ENCODE results near the gene BLCAP. TPM values are rescaled to one million over a fixed set of nuclear protein-coding genes. Genes with fewer than 3 reads are reported as not detected.

BLCAP gene
- total and polyA plus RNA-seq, 4 donors: 12.6 to 72.0 (median 49.2) TPM

DNA sequence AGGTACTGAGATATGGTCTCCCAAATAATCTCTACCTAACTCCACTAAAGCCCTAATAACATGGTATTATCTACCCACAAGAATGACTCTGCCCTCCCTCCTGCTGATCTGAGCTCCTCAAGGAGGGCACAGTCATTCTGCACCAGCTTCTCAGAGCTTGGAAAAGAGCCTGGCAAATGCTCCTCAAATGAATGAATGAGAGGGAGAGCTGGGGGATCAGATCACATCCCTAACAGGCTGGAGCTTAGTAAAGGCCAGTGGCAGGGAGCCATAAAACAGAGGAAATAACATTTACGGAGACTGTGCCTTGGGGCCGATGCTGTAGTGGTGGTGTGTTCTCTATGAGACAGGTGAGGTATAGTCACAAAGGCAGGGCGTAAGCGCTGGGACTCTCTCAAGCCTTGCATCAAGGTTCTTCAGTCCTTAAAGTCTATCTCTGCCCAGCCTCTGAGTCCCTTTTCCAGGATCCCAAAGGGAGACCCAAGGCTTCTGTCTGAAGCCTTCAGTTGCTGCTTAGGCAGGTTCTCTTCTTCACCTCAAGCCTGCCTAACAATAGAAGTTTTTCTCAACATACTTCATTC lies 13.8 kb downstream of the BLCAP start:
- H3K9me3 ChIP-seq (ENCODE audit: control insufficient read depth in 4 of 4, low read length in 3 of 4): no peaks in the 10 kb centered on the region
- no peak for TF ChIP-seq FOXA1 (IDR thresholded peaks at IDR 0.05)
- 89% methylated on average over 4 of the region's 4 CpGs for WGBS
- no peaks in the 10 kb centered on the region for H3K27me3 ChIP-seq (ENCODE audit: control insufficient read depth in 4 of 4, insufficient read depth in 4 of 4, low read length in 3 of 4)
- no peak overlapping the region for H3K27ac ChIP-seq (ENCODE audit: low read depth in 1 of 2, low read length in 2 of 2)
- peaks cover 0 to 48% (median 28%) of the 10 kb centered on the region in 4 donors for H3K36me3 ChIP-seq (ENCODE audit: control insufficient read depth in 4 of 4, insufficient read depth in 3 of 4, low read depth in 1 of 4, low read length in 3 of 4)
- peaks cover 0 to 15% (median 2%) of the 10 kb centered on the region in 4 donors for H3K4me1 ChIP-seq (ENCODE audit: control insufficient read depth in 4 of 4, insufficient read depth in 4 of 4, low read length in 3 of 4)
- DNase-seq (ENCODE audit: low spot score): no peak
- H3K9ac ChIP-seq (ENCODE audit: low read depth in 1 of 2, low read length in 2 of 2): no peak overlapping the region
- H3K4me3 ChIP-seq (ENCODE audit: low read depth in 1 of 3, low read length in 3 of 3): no peak overlapping the region

DNA sequence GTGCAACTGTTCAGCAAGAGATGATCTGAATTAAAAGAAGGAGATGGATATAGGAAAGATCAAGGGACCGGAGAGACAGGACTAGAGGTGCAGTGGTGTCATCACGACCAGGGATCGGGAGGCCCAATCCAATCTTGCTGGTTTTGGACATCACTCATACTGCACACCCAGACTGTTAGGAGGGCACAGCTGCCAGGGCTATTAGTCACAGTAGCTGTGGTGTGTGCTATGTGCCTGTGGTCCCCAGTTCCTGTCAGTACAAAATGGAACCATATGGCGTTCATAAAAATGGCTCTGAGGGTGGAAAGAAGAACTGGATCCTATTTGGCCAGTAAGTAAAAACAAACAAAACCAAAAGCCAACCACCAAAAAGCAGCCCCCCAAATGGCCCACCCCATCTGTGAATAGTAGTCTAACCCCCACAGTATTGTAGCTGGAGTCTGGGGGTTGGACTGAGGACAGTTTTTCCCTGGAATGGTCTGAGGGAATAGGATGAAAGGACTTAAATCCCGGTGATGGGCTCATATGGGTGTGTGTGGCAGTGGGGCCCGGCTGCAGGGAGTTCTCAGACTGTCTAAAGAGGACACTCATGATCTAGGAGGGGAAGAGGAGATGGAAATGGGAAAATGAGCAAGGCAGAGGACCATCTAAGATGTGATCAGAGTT lies 15.9 kb downstream of the BLCAP start:
- DNase-seq (ENCODE audit: low spot score): no peak
- no peak for TF ChIP-seq JUND (IDR thresholded peaks at IDR 0.05)
- no peak for TF ChIP-seq NR2F2 (IDR thresholded peaks at IDR 0.05)
- TF ChIP-seq, protein P1, sequence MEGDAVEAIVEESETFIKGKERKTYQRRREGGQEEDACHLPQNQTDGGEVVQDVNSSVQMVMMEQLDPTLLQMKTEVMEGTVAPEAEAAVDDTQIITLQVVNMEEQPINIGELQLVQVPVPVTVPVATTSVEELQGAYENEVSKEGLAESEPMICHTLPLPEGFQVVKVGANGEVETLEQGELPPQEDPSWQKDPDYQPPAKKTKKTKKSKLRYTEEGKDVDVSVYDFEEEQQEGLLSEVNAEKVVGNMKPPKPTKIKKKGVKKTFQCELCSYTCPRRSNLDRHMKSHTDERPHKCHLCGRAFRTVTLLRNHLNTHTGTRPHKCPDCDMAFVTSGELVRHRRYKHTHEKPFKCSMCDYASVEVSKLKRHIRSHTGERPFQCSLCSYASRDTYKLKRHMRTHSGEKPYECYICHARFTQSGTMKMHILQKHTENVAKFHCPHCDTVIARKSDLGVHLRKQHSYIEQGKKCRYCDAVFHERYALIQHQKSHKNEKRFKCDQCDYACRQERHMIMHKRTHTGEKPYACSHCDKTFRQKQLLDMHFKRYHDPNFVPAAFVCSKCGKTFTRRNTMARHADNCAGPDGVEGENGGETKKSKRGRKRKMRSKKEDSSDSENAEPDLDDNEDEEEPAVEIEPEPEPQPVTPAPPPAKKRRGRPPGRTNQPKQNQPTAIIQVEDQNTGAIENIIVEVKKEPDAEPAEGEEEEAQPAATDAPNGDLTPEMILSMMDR (IDR thresholded peaks at IDR 0.05; ENCODE audit: low read depth, low read length, missing input control): no peak
- TF ChIP-seq, protein P2, sequence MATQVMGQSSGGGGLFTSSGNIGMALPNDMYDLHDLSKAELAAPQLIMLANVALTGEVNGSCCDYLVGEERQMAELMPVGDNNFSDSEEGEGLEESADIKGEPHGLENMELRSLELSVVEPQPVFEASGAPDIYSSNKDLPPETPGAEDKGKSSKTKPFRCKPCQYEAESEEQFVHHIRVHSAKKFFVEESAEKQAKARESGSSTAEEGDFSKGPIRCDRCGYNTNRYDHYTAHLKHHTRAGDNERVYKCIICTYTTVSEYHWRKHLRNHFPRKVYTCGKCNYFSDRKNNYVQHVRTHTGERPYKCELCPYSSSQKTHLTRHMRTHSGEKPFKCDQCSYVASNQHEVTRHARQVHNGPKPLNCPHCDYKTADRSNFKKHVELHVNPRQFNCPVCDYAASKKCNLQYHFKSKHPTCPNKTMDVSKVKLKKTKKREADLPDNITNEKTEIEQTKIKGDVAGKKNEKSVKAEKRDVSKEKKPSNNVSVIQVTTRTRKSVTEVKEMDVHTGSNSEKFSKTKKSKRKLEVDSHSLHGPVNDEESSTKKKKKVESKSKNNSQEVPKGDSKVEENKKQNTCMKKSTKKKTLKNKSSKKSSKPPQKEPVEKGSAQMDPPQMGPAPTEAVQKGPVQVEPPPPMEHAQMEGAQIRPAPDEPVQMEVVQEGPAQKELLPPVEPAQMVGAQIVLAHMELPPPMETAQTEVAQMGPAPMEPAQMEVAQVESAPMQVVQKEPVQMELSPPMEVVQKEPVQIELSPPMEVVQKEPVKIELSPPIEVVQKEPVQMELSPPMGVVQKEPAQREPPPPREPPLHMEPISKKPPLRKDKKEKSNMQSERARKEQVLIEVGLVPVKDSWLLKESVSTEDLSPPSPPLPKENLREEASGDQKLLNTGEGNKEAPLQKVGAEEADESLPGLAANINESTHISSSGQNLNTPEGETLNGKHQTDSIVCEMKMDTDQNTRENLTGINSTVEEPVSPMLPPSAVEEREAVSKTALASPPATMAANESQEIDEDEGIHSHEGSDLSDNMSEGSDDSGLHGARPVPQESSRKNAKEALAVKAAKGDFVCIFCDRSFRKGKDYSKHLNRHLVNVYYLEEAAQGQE (IDR thresholded peaks at IDR 0.05): no peak
- no peak for TF ChIP-seq HNF4G (IDR thresholded peaks at IDR 0.05)
- no peak for TF ChIP-seq GABPA (IDR thresholded peaks at IDR 0.05 in 1 of 2, conservative IDR thresholded peaks at IDR 0.05 in 1 of 2)
- TF ChIP-seq FOXA1 (IDR thresholded peaks at IDR 0.05): no peak
- no peak for TF ChIP-seq RAD21 (IDR thresholded peaks at IDR 0.05)
- TF ChIP-seq, protein P3, sequence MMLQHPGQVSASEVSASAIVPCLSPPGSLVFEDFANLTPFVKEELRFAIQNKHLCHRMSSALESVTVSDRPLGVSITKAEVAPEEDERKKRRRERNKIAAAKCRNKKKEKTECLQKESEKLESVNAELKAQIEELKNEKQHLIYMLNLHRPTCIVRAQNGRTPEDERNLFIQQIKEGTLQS (IDR thresholded peaks at IDR 0.05): no peak
- TF ChIP-seq, protein P4, sequence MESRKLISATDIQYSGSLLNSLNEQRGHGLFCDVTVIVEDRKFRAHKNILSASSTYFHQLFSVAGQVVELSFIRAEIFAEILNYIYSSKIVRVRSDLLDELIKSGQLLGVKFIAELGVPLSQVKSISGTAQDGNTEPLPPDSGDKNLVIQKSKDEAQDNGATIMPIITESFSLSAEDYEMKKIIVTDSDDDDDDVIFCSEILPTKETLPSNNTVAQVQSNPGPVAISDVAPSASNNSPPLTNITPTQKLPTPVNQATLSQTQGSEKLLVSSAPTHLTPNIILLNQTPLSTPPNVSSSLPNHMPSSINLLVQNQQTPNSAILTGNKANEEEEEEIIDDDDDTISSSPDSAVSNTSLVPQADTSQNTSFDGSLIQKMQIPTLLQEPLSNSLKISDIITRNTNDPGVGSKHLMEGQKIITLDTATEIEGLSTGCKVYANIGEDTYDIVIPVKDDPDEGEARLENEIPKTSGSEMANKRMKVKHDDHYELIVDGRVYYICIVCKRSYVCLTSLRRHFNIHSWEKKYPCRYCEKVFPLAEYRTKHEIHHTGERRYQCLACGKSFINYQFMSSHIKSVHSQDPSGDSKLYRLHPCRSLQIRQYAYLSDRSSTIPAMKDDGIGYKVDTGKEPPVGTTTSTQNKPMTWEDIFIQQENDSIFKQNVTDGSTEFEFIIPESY (IDR thresholded peaks at IDR 0.05): no peak
- H3K9ac ChIP-seq (ENCODE audit: low read depth in 1 of 2, low read length in 2 of 2): no peak overlapping the region
- 98% methylated on average over 6 of the region's 6 CpGs for WGBS
- H3K27ac ChIP-seq (ENCODE audit: low read depth in 1 of 2, low read length in 2 of 2): no peak overlapping the region
- H3K4me1 ChIP-seq (ENCODE audit: control insufficient read depth in 4 of 4, insufficient read depth in 4 of 4, low read length in 3 of 4): peaks cover 4 to 8% (median 6%) of the 10 kb centered on the region in 4 donors
- H3K36me3 ChIP-seq (ENCODE audit: control insufficient read depth in 4 of 4, insufficient read depth in 3 of 4, low read depth in 1 of 4, low read length in 3 of 4): peaks cover 0 to 33% (median 25%) of the 10 kb centered on the region in 4 donors
- H3K9me3 ChIP-seq (ENCODE audit: control insufficient read depth in 4 of 4, low read length in 3 of 4): no peaks in the 10 kb centered on the region
- H3K27me3 ChIP-seq (ENCODE audit: control insufficient read depth in 4 of 4, insufficient read depth in 4 of 4, low read length in 3 of 4): no peaks in the 10 kb centered on the region
- H3K4me3 ChIP-seq (ENCODE audit: low read depth in 1 of 3, low read length in 3 of 3): no peak overlapping the region

Data from liver (tissue), 9 donors.